ENCODE measurements around the gene PFDN1. TPM values are rescaled to one million over a fixed set of nuclear protein-coding genes. Genes with fewer than 3 reads are reported as not detected.

Gene PFDN1
- total and polyA plus RNA-seq, 9 of the 15 experiments (the other 6 are each of a cell fraction or from before 2014, with no cell fraction given), result 45.5 to 215 (median 78.0) TPM

DNA sequence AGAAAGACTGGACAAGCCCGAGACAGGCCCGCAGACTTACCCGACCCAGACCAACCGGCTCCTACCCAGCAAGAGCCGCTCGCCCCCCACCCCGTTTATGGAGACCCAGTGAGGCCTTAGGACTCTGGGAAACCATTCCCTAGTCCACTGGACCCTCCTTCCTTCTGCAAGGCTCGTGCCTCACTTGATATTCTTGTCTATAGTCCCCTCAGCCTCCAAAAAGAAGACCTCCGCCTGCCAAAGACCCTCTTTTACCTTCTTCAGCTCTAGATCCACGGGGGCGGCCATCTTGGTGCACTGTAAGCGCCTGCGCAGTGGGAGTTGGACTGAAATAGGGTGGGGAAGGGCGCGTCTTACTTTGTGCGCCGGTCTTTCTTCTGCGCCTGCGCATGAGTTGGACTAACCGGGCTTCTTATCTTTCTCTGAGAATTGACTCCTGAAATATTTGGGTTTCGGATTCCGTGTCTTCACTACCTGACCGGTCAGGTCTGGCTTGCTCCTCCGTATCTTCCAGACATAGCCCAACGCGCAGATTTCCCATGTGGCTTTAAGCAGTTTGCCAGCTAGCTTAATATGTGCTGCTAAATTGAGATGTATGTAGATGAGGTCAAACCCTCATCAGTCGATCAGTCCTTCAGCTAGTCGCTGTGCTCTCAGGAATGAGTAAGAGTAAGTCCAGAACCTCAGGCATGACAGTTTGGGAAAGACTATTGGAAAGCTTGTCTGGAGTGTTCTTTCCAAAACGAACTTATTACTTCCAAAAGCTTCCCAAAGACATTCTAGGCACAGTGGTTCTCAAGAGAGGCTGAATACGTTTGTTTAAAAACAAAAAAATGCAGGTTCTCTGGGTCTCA is at the start of gene PFDN1 (continued):
- TF ChIP-seq, protein P1, sequence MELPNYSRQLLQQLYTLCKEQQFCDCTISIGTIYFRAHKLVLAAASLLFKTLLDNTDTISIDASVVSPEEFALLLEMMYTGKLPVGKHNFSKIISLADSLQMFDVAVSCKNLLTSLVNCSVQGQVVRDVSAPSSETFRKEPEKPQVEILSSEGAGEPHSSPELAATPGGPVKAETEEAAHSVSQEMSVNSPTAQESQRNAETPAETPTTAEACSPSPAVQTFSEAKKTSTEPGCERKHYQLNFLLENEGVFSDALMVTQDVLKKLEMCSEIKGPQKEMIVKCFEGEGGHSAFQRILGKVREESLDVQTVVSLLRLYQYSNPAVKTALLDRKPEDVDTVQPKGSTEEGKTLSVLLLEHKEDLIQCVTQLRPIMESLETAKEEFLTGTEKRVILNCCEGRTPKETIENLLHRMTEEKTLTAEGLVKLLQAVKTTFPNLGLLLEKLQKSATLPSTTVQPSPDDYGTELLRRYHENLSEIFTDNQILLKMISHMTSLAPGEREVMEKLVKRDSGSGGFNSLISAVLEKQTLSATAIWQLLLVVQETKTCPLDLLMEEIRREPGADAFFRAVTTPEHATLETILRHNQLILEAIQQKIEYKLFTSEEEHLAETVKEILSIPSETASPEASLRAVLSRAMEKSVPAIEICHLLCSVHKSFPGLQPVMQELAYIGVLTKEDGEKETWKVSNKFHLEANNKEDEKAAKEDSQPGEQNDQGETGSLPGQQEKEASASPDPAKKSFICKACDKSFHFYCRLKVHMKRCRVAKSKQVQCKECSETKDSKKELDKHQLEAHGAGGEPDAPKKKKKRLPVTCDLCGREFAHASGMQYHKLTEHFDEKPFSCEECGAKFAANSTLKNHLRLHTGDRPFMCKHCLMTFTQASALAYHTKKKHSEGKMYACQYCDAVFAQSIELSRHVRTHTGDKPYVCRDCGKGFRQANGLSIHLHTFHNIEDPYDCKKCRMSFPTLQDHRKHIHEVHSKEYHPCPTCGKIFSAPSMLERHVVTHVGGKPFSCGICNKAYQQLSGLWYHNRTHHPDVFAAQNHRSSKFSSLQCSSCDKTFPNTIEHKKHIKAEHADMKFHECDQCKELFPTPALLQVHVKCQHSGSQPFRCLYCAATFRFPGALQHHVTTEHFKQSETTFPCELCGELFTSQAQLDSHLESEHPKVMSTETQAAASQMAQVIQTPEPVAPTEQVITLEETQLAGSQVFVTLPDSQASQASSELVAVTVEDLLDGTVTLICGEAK (IDR thresholded peaks at IDR 0.05), result peak; percentile 40; the same call in 1 of the 2 replicates
- TF ChIP-seq, protein P1 (CRISPR knock-in tag; IDR thresholded peaks at IDR 0.05), result no peak
- TF ChIP-seq, protein P2, sequence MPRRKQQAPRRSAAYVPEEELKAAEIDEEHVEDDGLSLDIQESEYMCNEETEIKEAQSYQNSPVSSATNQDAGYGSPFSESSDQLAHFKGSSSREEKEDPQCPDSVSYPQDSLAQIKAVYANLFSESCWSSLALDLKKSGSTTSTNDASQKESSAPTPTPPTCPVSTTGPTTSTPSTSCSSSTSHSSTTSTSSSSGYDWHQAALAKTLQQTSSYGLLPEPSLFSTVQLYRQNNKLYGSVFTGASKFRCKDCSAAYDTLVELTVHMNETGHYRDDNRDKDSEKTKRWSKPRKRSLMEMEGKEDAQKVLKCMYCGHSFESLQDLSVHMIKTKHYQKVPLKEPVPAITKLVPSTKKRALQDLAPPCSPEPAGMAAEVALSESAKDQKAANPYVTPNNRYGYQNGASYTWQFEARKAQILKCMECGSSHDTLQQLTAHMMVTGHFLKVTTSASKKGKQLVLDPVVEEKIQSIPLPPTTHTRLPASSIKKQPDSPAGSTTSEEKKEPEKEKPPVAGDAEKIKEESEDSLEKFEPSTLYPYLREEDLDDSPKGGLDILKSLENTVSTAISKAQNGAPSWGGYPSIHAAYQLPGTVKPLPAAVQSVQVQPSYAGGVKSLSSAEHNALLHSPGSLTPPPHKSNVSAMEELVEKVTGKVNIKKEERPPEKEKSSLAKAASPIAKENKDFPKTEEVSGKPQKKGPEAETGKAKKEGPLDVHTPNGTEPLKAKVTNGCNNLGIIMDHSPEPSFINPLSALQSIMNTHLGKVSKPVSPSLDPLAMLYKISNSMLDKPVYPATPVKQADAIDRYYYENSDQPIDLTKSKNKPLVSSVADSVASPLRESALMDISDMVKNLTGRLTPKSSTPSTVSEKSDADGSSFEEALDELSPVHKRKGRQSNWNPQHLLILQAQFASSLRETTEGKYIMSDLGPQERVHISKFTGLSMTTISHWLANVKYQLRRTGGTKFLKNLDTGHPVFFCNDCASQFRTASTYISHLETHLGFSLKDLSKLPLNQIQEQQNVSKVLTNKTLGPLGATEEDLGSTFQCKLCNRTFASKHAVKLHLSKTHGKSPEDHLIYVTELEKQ (CRISPR knock-in tag; IDR thresholded peaks at IDR 0.05), result no peak
- TF ChIP-seq MAZ (CRISPR knock-in tag; conservative IDR thresholded peaks at IDR 0.05 in 1 of 2, IDR thresholded peaks at IDR 0.05 in 1 of 2), result peak in 1 of 2 experiments; percentile 34; a peak in 1 of 4 replicates
- TF ChIP-seq BRD4 (IDR thresholded peaks at IDR 0.05), result no peak; the same call in 1 of the 2 replicates
- TF ChIP-seq CHAMP1 (IDR thresholded peaks at IDR 0.05), result no peak
- TF ChIP-seq LCOR (CRISPR knock-in tag; IDR thresholded peaks at IDR 0.05), result no peak
- TF ChIP-seq, protein P3, sequence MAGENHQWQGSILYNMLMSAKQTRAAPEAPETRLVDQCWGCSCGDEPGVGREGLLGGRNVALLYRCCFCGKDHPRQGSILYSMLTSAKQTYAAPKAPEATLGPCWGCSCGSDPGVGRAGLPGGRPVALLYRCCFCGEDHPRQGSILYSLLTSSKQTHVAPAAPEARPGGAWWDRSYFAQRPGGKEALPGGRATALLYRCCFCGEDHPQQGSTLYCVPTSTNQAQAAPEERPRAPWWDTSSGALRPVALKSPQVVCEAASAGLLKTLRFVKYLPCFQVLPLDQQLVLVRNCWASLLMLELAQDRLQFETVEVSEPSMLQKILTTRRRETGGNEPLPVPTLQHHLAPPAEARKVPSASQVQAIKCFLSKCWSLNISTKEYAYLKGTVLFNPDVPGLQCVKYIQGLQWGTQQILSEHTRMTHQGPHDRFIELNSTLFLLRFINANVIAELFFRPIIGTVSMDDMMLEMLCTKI (IDR thresholded peaks at IDR 0.05; ENCODE audit: partially characterized antibody), result no peak
- TF ChIP-seq ZNF239 (CRISPR knock-in tag; IDR thresholded peaks at IDR 0.05), result no peak

All from K562 (cell line).